GM12892 (cell line): Measurements from ENCODE around the gene PDZRN3.

Source experiments
- POLR2AphosphoS5 ChIP-seq: IDR thresholded peaks from 2 replicates; pipeline ENCODE4 v1.6.1; 2011; ENCODE audit warnings: low read depth, low read length, control low read depth
- TAF1 ChIP-seq: IDR thresholded peaks from 2 replicates; pipeline ENCODE4 v1.6.1; 2011; ENCODE audit warnings: low read depth, mild to moderate bottlenecking, control low read depth, low read length, borderline replicate concordance

DNA sequence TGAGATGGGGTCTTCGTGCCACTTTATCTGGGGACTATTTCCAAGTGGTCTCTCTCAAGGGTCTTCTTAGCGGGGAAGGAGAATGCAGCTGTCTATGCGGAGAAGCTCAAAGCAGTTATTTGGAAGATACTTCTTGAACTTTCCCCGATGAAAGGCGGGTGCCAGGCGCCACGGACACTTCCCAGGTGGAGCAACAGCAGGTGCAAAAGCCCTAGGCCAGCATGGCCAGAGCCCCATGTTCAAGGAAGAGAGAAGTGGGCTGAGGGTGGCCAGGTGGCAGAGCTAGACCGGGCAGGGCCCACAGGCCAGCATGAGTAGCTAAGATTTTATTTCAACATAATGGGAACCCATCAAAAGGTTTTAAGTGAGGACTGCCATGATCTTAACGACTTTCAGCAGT lies 232.8 kb downstream of the PDZRN3 start:
- TF ChIP-seq POLR2AphosphoS5, result no peak
- no peak for TF ChIP-seq TAF1
